Trophoblast cell (in vitro differentiated cells and primary cell): ENCODE data around the gene ALDH18A1.
A peak's percentile ranks its signal among the peaks of the same experiment; 100 is the strongest.

Experiments
- DNase-seq, 2 donors: peaks; one replicate each; pipeline ENCODE4 v3.0.0-alpha.2; 2016
- H2AFZ ChIP-seq: 2 replicates; pipeline ENCODE4 v1.6.1; 2013; ENCODE audit warnings: low read length, moderate library complexity, mild to moderate bottlenecking; ENCODE audit not compliant: insufficient read depth, poor library complexity
- H2AK5ac ChIP-seq: 2 replicates; pipeline ENCODE4 v1.6.1; 2013; ENCODE audit warnings: mild to moderate bottlenecking, low read length
- H2BK120ac ChIP-seq: 2 replicates; pipeline ENCODE4 v1.6.1; 2013; ENCODE audit warnings: low read length, mild to moderate bottlenecking, moderate library complexity; ENCODE audit not compliant: insufficient read depth, poor library complexity
- H2BK12ac ChIP-seq: 2 replicates; pipeline ENCODE4 v1.6.1; 2013; ENCODE audit warnings: mild to moderate bottlenecking, low read length, moderate library complexity
- H2BK5ac ChIP-seq: 2 replicates; pipeline ENCODE4 v1.6.1; 2013; ENCODE audit warnings: low read length, low read depth, moderate library complexity, mild to moderate bottlenecking; ENCODE audit not compliant: poor library complexity
- H3K14ac ChIP-seq: 2 replicates; pipeline ENCODE4 v1.6.1; 2013; ENCODE audit warnings: mild to moderate bottlenecking, low read length
- H3K18ac ChIP-seq: 2 replicates; pipeline ENCODE4 v1.6.1; 2013; ENCODE audit warnings: mild to moderate bottlenecking, low read length
- H3K23ac ChIP-seq: 2 replicates; pipeline ENCODE4 v1.6.1; 2013; ENCODE audit warnings: low read length
- H3K27ac ChIP-seq: 2 replicates; pipeline ENCODE4 v1.5.1; 2013; ENCODE audit warnings: low read depth, mild to moderate bottlenecking, inconsistent platforms, low read length, moderate library complexity
- H3K27me3 ChIP-seq: 2 replicates; pipeline ENCODE4 v1.6.1; 2013; ENCODE audit warnings: inconsistent platforms, mild to moderate bottlenecking, low read length, moderate library complexity; ENCODE audit not compliant: insufficient read depth
- H3K36me3 ChIP-seq, 2 experiments: 1 replicate in 1 of 2; 2 replicates in 1 of 2; pipeline ENCODE4 v1.6.1; 2013; ENCODE audit warnings: low read length in 2 of 2, mild to moderate bottlenecking in 2 of 2, moderate library complexity in 1 of 2; ENCODE audit not compliant: insufficient read depth in 2 of 2, control insufficient read depth in 1 of 2
- H3K4ac ChIP-seq: 2 replicates; pipeline ENCODE4 v1.6.1; 2013; ENCODE audit warnings: low read depth, mild to moderate bottlenecking, low read length, moderate library complexity
- H3K4me1 ChIP-seq, 2 experiments: 1 replicate in 1 of 2; 2 replicates in 1 of 2; pipeline ENCODE4 v1.6.1; 2013; ENCODE audit warnings: low read length in 2 of 2, mild to moderate bottlenecking in 2 of 2, moderate library complexity in 1 of 2; ENCODE audit not compliant: insufficient read depth in 2 of 2, control insufficient read depth in 1 of 2
- H3K4me2 ChIP-seq: 2 replicates; pipeline ENCODE4 v1.6.1; 2013; ENCODE audit warnings: inconsistent platforms, mild to moderate bottlenecking, low read length, moderate library complexity
- H3K4me3 ChIP-seq: 2 replicates; pipeline ENCODE4 v1.5.1; 2013; ENCODE audit warnings: mild to moderate bottlenecking, low read depth, low read length, inconsistent platforms
- H3K79me1 ChIP-seq: one replicate; pipeline ENCODE4 v1.6.1; 2013; ENCODE audit warnings: low read length
- H3K79me2 ChIP-seq: 2 replicates; pipeline ENCODE4 v1.6.1; 2013; ENCODE audit warnings: low read length, mild to moderate bottlenecking; ENCODE audit not compliant: control insufficient read depth, insufficient read depth, poor library complexity
- H3K9ac ChIP-seq: 2 replicates; pipeline ENCODE4 v1.6.1; 2013; ENCODE audit warnings: mild to moderate bottlenecking, low read length
- H3K9me3 ChIP-seq: 2 replicates; pipeline ENCODE4 v1.6.1; 2013; ENCODE audit warnings: low read depth, mild to moderate bottlenecking, control low read depth, inconsistent platforms, low read length; ENCODE audit not compliant: insufficient read depth
- H4K12ac ChIP-seq: 2 replicates; pipeline ENCODE4 v1.6.1; 2013; ENCODE audit warnings: low read depth, mild to moderate bottlenecking, low read length, moderate library complexity
- H4K8ac ChIP-seq: 2 replicates; pipeline ENCODE4 v1.6.1; 2013; ENCODE audit warnings: low read depth, mild to moderate bottlenecking, low read length, moderate library complexity
- H4K91ac ChIP-seq: one replicate; pipeline ENCODE4 v1.6.1; 2013; ENCODE audit warnings: low read depth, mild to moderate bottlenecking, low read length, moderate library complexity
- WGBS: extraction: QIAGEN DNeasy Blood & Tissue Kit; methylation state at CpG from one replicate; pipeline ENCODE4 v1.1.7; 2013; ENCODE audit warnings: missing lambda C conversion rate; ENCODE audit not compliant: insufficient read length, insufficient coverage; ENCODE audit errors: extremely low coverage; 5-methylcytosine and 5-hydroxymethylcytosine counted together

Gene ALDH18A1

DNA sequence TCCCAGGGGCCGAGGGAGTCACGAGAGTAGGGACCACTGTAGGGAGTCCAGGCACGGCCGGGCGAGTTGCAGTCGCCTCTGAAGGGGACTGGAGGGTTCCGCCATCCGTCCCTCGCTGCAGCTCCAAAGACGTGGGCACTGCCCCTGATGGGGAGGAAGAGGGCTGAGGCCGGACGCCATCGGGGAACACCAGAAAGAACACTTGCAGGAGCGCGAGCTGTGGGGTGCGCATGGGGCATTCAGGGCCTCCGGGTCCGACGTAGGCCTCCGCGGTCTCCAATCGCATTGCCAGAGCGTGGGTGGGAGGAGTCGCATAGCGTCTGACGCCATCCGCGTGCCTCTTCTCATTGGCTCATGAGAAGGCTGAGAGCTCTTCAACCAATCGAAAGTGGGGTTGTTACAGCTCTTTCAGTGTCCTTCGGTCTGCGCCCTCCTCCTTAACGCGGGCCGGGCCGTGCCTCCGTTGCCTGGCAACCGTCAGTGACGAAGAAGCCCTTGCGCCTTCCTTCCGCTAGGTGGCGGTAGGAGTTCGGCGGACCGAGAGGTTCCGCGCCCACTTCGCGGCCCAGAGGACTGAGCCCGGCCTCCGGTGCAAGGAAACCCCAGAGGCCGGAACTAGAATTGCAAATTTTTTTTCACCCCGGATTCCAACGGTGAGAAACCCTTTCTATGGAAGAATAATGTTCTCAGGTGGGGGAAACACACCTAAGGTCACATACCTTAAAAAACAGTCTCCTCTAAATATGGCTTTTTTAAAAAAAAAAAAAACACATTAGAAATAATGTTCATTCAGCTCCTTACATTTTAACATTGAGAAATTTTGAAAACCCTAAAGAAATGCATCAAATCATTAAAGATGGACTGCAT is 37.4 kb upstream of the ALDH18A1 start, which contains the start of gene TCTN3:
TSS of gene TCTN3 (minus strand) at position 260 of the 867 bp plus-strand sequence. CDS start at position 232, 28 bp downstream.
- Histone ChIP-seq H3K9me3 (peaks cover 1% of the 10 kb centered on the region), H3K9ac (peak within 1 kb of the TSS; percentile 92), H3K27ac (no peak within 1 kb of the TSS), H3K27me3 (no peaks in the 10 kb centered on the region), H3K79me1 (peaks cover 5% of the 10 kb centered on the region), H3K18ac (peak within 1 kb of the TSS; percentile 62), H3K14ac (peak within 1 kb of the TSS; percentile 45), H2AFZ (peak within 1 kb of the TSS; percentile 91), H2BK12ac (peak within 1 kb of the TSS; percentile 98), H3K23ac (no peak within 1 kb of the TSS), H3K4me2 (peak within 1 kb of the TSS; percentile 77), H4K12ac (peak within 1 kb of the TSS; percentile 62), H3K79me2 (peaks cover 3% of the 10 kb centered on the region), H2BK5ac (peak within 1 kb of the TSS; percentile 21), H2BK120ac (peak within 1 kb of the TSS; percentile 83), H3K4me1 (peaks cover 3% of the 10 kb centered on the region in 2 experiments), H3K4me3 (peak within 1 kb of the TSS; percentile 98), H2AK5ac (peak within 1 kb of the TSS; percentile 83), H3K4ac (peak within 1 kb of the TSS; percentile 48), H4K8ac (peak within 1 kb of the TSS; percentile 85), H4K91ac (peak within 1 kb of the TSS; percentile 62), H3K36me3 (peaks cover 4 to 9% of the 10 kb centered on the region in 2 experiments)
- no CpG with 5 or more reads among the region's 53 CpGs for WGBS
- DNase-seq: peak; percentile 99 to 100

DNA sequence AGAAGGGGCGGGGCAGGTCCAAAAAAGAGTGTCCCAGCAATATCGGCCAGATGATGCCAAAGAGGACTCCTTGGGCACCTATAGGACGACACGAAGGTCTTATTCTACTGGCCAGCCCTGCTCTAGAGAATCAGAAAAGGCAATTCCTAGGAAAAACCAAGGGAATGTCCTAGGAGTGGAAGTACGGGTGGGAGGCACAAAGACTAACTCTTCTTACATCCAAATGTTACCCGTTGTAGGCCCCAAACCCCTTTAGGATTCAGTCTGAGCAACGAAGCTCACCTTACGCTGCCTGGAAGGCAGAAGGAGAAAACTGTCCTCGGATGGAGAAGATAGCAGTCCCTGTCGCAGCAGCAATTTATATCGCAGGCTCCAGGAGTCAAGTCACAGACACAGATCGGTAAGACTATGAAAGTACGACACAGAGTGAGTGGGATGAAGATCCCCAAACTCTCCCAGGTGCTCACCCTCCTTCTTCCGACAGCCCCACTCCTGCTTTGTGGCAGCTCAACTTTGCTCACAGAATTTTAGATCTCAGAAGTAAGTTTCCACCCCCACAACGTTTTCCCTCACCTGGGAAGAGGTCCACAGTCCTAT is 36.7 kb upstream of the ALDH18A1 start:
- no peaks in the 10 kb centered on the region for H3K27me3 ChIP-seq
- peak overlapping the region; percentile 77 for H3K4me2 ChIP-seq
- H2AK5ac ChIP-seq: no peak overlapping the region
- no peak overlapping the region for H3K27ac ChIP-seq
- H4K8ac ChIP-seq: peak overlapping the region; percentile 43
- DNase-seq: no peak
- H3K36me3 ChIP-seq: peaks cover 4 to 9% of the 10 kb centered on the region in 2 experiments
- peak overlapping the region; percentile 8 for H2BK120ac ChIP-seq
- H3K4me3 ChIP-seq: peak overlapping the region; percentile 98
- H3K18ac ChIP-seq: peak overlapping the region; percentile 62
- peak overlapping the region; percentile 91 for H2AFZ ChIP-seq
- peaks cover 3% of the 10 kb centered on the region for H3K79me2 ChIP-seq
- peaks cover 3% of the 10 kb centered on the region in 2 experiments for H3K4me1 ChIP-seq
- H3K4ac ChIP-seq: peak overlapping the region; percentile 48
- no peak overlapping the region for H2BK5ac ChIP-seq
- H3K9ac ChIP-seq: peak overlapping the region; percentile 92
- H4K12ac ChIP-seq: no peak overlapping the region
- H4K91ac ChIP-seq: peak overlapping the region; percentile 59
- H3K23ac ChIP-seq: no peak overlapping the region
- no peaks in the 10 kb centered on the region for H3K9me3 ChIP-seq
- no peak overlapping the region for H2BK12ac ChIP-seq
- peak overlapping the region; percentile 45 for H3K14ac ChIP-seq
- peaks cover 5% of the 10 kb centered on the region for H3K79me1 ChIP-seq
- no CpG with 5 or more reads among the region's 15 CpGs for WGBS

DNA sequence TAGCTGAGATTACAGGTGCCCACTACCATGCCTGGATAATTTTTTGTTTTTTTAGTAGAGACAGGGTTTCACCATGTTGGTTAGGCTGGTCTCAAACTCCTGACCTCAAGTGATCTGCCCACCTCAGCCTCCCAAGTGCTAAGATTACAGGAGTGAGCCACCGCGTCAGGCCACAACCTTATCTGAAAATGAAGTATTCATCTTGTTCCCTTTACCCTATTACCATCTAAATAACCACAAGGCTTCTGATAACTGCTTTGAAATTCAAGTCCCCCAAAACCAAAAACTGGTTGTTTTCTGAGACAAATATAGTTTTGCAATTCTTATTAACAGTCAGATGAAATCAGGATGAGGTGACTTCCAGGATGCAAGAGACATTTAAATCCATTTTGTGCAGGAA is 34.8 kb upstream of the ALDH18A1 start:
- DNase-seq: no peak
- Histone ChIP-seq H2BK12ac (no peak overlapping the region), H3K4me2 (no peak overlapping the region), H2BK5ac (no peak overlapping the region), H4K12ac (no peak overlapping the region), H4K91ac (no peak overlapping the region), H3K27ac (no peak overlapping the region), H3K36me3 (peaks cover 7 to 15% of the 10 kb centered on the region in 2 experiments), H3K18ac (no peak overlapping the region), H3K79me2 (peaks cover 3% of the 10 kb centered on the region), H2BK120ac (no peak overlapping the region), H2AK5ac (no peak overlapping the region), H3K79me1 (peaks cover 5% of the 10 kb centered on the region), H3K14ac (no peak overlapping the region), H3K27me3 (no peaks in the 10 kb centered on the region), H2AFZ (no peak overlapping the region), H3K4me1 (peaks cover 3% of the 10 kb centered on the region in 2 experiments), H4K8ac (no peak overlapping the region), H3K9me3 (no peaks in the 10 kb centered on the region), H3K9ac (no peak overlapping the region), H3K23ac (no peak overlapping the region), H3K4me3 (no peak overlapping the region), H3K4ac (no peak overlapping the region)
- no CpG with 5 or more reads among the region's 2 CpGs for WGBS

GRCh38 chr10:95688648-95689047 is 32.1 kb upstream of the ALDH18A1 start:
- H2BK120ac ChIP-seq: no peak overlapping the region
- H2AK5ac ChIP-seq: no peak overlapping the region
- H3K27me3 ChIP-seq: no peaks in the 10 kb centered on the region
- peaks cover 3% of the 10 kb centered on the region in 2 experiments for H3K4me1 ChIP-seq
- no peak overlapping the region for H3K4ac ChIP-seq
- H3K18ac ChIP-seq: no peak overlapping the region
- H3K4me3 ChIP-seq: no peak overlapping the region
- peaks cover 10 to 20% of the 10 kb centered on the region in 2 experiments for H3K36me3 ChIP-seq
- H2BK12ac ChIP-seq: no peak overlapping the region
- no peak overlapping the region for H3K23ac ChIP-seq
- H4K91ac ChIP-seq: no peak overlapping the region
- no peak overlapping the region for H4K8ac ChIP-seq
- H3K79me2 ChIP-seq: peaks cover 3% of the 10 kb centered on the region
- no peak for DNase-seq
- H3K79me1 ChIP-seq: peaks cover 3% of the 10 kb centered on the region
- H2BK5ac ChIP-seq: no peak overlapping the region
- H3K4me2 ChIP-seq: no peak overlapping the region
- H3K27ac ChIP-seq: no peak overlapping the region
- H3K14ac ChIP-seq: no peak overlapping the region
- WGBS: no CpG with 5 or more reads among the region's 2 CpGs
- no peak overlapping the region for H2AFZ ChIP-seq
- no peak overlapping the region for H4K12ac ChIP-seq
- H3K9me3 ChIP-seq: no peaks in the 10 kb centered on the region
- no peak overlapping the region for H3K9ac ChIP-seq
